MCF 10A (cell line): ENCODE data around the gene RRM1. TPM values are rescaled to one million over a fixed set of nuclear protein-coding genes. Genes with fewer than 3 reads are reported as not detected.
A peak's percentile ranks its signal among the peaks of the same experiment; 100 is the strongest.

Source experiments
- Bru-seq: library from RNA; stranded (reverse); fragments of 400-500 nt; gene quantifications from one replicate; lab custom pipeline; 2021; lab: Mats Ljungman, UMichigan
- BruChase-seq, 2 experiments: library from RNA; stranded (reverse); fragments of 400-500 nt; gene quantifications; one replicate each; lab custom pipeline; 2021; lab: Mats Ljungman, UMichigan
- BruUV-seq: library from RNA; stranded (reverse); fragments of 400-500 nt; replicated peaks from 2 replicates; lab custom pipeline; 2021; lab: Mats Ljungman, UMichigan
- CTCF ChIA-PET: fragments of 300-600 bp; sonication (Branson Sonifier 250); formaldehyde crosslinking; extraction: SDS; loops from one replicate; lab custom pipeline; 2021; ENCODE audit warnings: antibody characterized with exemption, inconsistent platforms; lab: Yijun Ruan, JAX
- POLR2A ChIA-PET: fragments of 300-600, 350-650 bp; sonication (Branson Sonifier 250); formaldehyde crosslinking; extraction: SDS; loops from one replicate; lab custom pipeline; 2020; ENCODE audit warnings: antibody characterized with exemption, inconsistent platforms; lab: Yijun Ruan, JAX
- DNase-seq: peaks from one replicate; pipeline ENCODE4 v3.0.0-alpha.2; 2018; ENCODE audit not compliant: unreplicated experiment
- H3K27ac Mint-ChIP-seq: one replicate; pipeline ENCODE4 v1.8.0; 2022; ENCODE audit warnings: mild to moderate bottlenecking, low read depth, mixed read lengths; ENCODE audit not compliant: unreplicated experiment
- H3K27me3 Mint-ChIP-seq: one replicate; pipeline ENCODE4 v1.8.0; 2022; ENCODE audit warnings: mixed read lengths; ENCODE audit not compliant: insufficient read depth, unreplicated experiment
- H3K36me3 Mint-ChIP-seq: one replicate; pipeline ENCODE4 v1.8.0; 2022; ENCODE audit warnings: mild to moderate bottlenecking, moderate library complexity, mixed read lengths; ENCODE audit not compliant: insufficient read depth, unreplicated experiment
- H3K4me1 Mint-ChIP-seq: one replicate; pipeline ENCODE4 v1.8.0; 2022; ENCODE audit warnings: mixed read lengths; ENCODE audit not compliant: insufficient read depth, unreplicated experiment
- H3K4me3 Mint-ChIP-seq: one replicate; pipeline ENCODE4 v1.8.0; 2022; ENCODE audit warnings: mild to moderate bottlenecking, moderate library complexity, mixed read lengths; ENCODE audit not compliant: unreplicated experiment
- H3K9me3 Mint-ChIP-seq: one replicate; pipeline ENCODE4 v1.8.0; 2022; ENCODE audit warnings: mixed read lengths; ENCODE audit not compliant: unreplicated experiment
- intact Hi-C: fragments of 100-400 bp; cut with micrococcal nuclease; formaldehyde crosslinking; loops from 2 replicates; pipeline ENCODE4 v1.14.1; 2022
- long read RNA-seq: library from polyadenylated mRNA; stranded (forward); transcript quantifications from one replicate; pipeline ENCODE4 v2.0.0, GENCODE V29; 2022
- total RNA-seq: library from RNA; stranded (reverse); gene quantifications from 2 replicates; pipeline ENCODE4 v1.2.3, GENCODE V29; 2022
- TF ChIP-seq, protein P1 (sequence below): fragments of 200-600 bp; IDR thresholded peaks from one replicate; pipeline ENCODE4 v1.8.0; 2022; ENCODE audit warnings: antibody characterized with exemption, mild to moderate bottlenecking; ENCODE audit not compliant: unreplicated experiment

Gene RRM1
- total RNA-seq (44.7 and 86.1 TPM in 2 replicates), Bru-seq, nascent RNA (percentile 68 among the genes with signal in this experiment), BruChase-seq, experiment 1, labeled RNA remaining after a 6-hour chase (percentile 80 among the genes with signal in this experiment), BruChase-seq, experiment 2, labeled RNA remaining after a 2-hour chase (percentile 68 among the genes with signal in this experiment)
- long read RNA-seq, transcript RRM1-201 (19 exons, 3,076 nt): major isoform, 213 of 245 reads
- long read RNA-seq, partial matches to known transcripts: 13 of 245 reads
- long read RNA-seq, other reads (novel, unspliced or antisense): 15 of 245 reads

DNA sequence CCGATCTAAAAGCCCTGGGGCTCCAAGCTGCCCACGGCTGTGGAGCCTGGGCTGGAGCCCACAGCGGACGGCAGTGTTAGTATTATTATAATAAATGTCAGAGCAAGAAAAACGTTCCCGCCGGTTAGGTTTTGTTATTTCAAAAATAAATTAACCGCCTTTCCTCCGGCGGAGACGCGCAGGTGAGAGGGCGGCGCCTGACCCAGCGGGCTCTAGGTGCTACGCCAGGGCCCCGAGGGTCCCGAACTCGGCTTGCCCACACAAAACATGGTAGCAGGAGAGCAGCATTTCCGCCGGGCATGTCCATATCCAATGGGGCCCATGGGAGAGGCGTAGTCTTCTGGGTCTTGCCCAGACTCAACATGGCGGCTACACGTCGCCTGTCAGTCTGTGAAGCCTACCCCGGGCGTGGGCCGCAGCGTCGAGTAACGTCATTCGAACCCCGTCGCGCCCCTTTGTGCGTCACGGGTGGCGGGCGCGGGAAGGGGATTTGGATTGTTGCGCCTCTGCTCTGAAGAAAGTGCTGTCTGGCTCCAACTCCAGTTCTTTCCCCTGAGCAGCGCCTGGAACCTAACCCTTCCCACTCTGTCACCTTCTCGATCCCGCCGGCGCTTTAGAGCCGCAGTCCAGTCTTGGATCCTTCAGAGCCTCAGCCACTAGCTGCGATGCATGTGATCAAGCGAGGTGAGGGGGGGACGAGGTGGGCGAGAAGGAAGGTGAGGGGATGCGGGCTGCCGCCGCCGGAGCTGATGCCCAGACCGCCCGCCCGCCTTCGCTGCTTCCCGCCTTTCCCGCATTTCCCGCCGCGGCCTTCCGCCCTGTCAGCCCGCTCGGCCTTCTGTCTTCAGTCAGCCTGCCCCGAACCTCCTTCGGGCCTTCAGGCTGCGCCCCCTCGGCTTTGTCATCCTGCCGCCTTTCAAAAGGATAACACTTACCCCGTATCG, at the start of gene RRM1:
Gene RRM1 (plus strand): TSS at position 452 of the 944 bp plus-strand sequence. CDS start 214 bp downstream, at position 666.
- no peaks in the 10 kb centered on the region for H3K27me3 Mint-ChIP-seq
- ChIA-PET POLR2A (interaction anchor here (0.6 to 1.4 kb wide), 7 partner anchors 17 to 299 kb away, joined by 3 to 4 read pairs (median 3); partner anchors contain the start of genes NUP98, STIM1 and TRIM21), CTCF (interaction anchor here (0.7 to 1.3 kb wide), 4 partner anchors 21 to 249 kb away, joined by 3 to 5 read pairs (median 4); no protein-coding TSS in a partner anchor)
- H3K4me1 Mint-ChIP-seq: peaks cover 27% of the 10 kb centered on the region
- H3K9me3 Mint-ChIP-seq: no peaks in the 10 kb centered on the region
- TF ChIP-seq, protein P1, sequence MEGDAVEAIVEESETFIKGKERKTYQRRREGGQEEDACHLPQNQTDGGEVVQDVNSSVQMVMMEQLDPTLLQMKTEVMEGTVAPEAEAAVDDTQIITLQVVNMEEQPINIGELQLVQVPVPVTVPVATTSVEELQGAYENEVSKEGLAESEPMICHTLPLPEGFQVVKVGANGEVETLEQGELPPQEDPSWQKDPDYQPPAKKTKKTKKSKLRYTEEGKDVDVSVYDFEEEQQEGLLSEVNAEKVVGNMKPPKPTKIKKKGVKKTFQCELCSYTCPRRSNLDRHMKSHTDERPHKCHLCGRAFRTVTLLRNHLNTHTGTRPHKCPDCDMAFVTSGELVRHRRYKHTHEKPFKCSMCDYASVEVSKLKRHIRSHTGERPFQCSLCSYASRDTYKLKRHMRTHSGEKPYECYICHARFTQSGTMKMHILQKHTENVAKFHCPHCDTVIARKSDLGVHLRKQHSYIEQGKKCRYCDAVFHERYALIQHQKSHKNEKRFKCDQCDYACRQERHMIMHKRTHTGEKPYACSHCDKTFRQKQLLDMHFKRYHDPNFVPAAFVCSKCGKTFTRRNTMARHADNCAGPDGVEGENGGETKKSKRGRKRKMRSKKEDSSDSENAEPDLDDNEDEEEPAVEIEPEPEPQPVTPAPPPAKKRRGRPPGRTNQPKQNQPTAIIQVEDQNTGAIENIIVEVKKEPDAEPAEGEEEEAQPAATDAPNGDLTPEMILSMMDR: no peak
- peak within 1 kb of the TSS; percentile 96 for H3K27ac Mint-ChIP-seq
- BruUV-seq: TSS peak; percentile 87
- intact Hi-C loops: no loop called here
- peak; percentile 95 for DNase-seq
- H3K4me3 Mint-ChIP-seq: peak within 1 kb of the TSS; percentile 90
- no peaks in the 10 kb centered on the region for H3K36me3 Mint-ChIP-seq

DNA sequence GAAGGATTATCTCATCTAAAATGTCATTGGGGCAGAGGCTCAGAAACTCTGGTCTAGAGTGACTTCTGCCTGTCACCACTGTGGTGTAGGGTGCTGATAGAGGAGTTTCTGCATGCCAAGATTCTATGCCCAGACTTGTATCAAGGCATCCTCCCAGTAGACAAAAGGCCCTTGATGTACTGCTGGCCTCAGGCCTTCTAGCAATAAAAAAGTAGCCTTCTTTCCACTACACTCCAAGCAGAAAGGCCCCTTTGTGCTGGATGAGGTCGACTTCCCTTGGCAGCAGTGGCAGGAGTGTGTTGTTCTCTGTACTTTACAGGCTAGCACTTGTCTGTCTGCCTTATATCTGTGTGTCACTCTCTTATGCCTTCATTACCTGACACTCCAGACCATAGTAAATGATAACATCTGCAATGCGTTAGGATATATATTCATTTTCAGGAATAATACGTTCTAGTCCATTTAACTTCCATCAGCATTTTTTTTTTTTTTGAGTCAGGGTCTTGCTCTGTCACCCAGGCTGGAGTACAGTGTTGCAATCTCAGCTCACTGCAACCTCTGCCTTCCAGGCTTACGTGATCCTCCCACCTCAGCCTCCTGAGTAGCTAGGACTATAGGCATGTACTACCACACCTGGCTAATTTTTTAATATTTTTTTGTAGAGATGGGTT, 49.5 kb upstream of the RRM1 start:
- H3K27me3 Mint-ChIP-seq: no peaks in the 10 kb centered on the region
- no TSS peak for BruUV-seq
- no peaks in the 10 kb centered on the region for H3K36me3 Mint-ChIP-seq
- DNase-seq: peak; percentile 57
- H3K27ac Mint-ChIP-seq: peak overlapping the region; percentile 64
- H3K9me3 Mint-ChIP-seq: no peaks in the 10 kb centered on the region
- CTCF ChIA-PET: interaction anchor here (0.9 to 6.6 kb wide), 10 partner anchors 9 to 249 kb away, joined by 3 to 60 read pairs (median 7); partner anchors contain the start of gene STIM1
- POLR2A ChIA-PET: interaction anchor here (1.0 to 2.1 kb wide), 5 partner anchors 15 to 190 kb away, joined by 3 to 17 read pairs (median 5); partner anchors contain the start of gene STIM1
- no peak overlapping the region for H3K4me3 Mint-ChIP-seq
- intact Hi-C loops: no loop called here
- peaks cover 24% of the 10 kb centered on the region for H3K4me1 Mint-ChIP-seq
- TF ChIP-seq, protein P1: no peak

DNA sequence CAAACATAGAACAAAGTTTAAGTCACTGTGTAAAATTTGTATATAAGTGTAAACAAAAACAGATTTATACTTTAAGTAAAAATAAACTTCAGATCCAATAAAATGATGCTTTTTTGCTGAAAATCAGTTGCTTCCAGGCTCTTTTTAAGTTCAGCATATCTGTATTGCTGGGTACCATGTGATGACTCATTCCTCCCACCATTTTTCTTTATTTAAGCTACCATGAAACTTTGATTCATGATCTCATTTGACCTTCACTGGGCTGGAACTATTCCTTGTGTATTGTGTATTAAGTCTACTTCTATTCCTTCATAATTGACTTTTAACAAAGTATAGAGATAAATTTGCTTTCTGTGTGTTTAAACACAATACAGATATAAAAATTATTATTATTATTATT, 46.3 kb upstream of the RRM1 start:
- POLR2A ChIA-PET: no interaction called here
- CTCF ChIA-PET: interaction anchor here (0.6 to 6.6 kb wide), 5 partner anchors 13 to 205 kb away, joined by 3 to 59 read pairs (median 15); partner anchors contain the start of gene STIM1
- BruUV-seq: no TSS peak
- Mint-ChIP-seq H3K27ac (no peak overlapping the region), H3K36me3 (peaks cover 4% of the 10 kb centered on the region), H3K27me3 (no peaks in the 10 kb centered on the region), H3K9me3 (no peaks in the 10 kb centered on the region), H3K4me1 (peaks cover 24% of the 10 kb centered on the region), H3K4me3 (no peak overlapping the region)
- no peak for DNase-seq
- TF ChIP-seq, protein P1: no peak
- intact Hi-C loops: no loop called here
